HG02610 (cell line): ENCODE measurements around the gene MRPS18A.

ENCODE experiments used
- ATAC-seq: cut with Tn5 transposase; IDR thresholded peaks from one replicate; pipeline ENCODE4 v1.9.1; 2021; ENCODE audit warnings: mild to moderate bottlenecking, moderate library complexity; ENCODE audit not compliant: unreplicated experiment

Gene MRPS18A

DNA sequence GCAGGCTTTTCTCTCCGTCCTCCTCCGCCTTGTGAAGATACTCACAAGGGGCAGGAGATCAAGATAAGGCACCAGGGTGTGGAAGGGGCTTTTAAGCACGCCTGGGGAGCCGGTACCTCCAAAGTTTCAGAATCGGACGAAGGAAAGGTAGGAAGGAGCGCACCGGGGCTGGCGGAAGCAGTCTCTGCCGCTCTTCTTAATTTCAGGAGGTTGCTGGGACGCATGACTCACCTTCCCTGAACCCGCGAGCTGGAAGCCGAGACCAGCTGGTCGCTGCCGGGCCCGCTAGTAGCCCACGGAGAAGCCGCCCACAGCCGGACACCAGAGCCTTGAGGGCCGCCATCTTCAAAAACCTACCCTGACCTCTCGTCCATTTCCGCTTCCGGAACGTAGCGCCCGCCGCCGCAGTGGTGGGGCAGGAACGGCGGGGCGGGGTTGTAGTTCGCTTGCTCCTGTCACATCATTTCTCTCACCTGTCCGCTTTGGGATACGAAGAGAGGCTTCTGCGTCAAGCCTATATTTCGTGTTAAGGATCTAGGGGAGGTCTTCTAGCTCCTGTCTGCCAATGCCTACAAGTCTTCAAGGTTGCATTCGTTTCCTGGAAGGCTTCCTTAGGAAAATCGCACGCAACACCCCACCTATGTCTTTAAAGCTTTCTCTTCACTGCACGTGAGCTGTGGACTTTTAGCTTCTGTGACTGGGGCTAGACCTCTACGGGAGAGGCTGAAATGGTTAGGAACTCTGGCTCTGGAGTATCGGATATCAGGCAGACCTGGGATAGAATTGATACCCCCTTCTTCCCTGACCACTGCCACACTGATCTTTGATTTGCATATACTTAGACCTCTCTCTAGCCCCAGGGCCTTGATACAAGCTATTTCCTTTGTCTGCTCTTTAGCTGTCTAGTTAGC lies at the start of gene MRPS18A:
Gene MRPS18A (minus strand): TSS at position 355 of the 911 bp plus-strand sequence. CDS start 12 bp downstream, at position 343.
- ATAC-seq: peak; percentile 92

GRCh38 chr6:43736844-43737243 lies 49.3 kb upstream of the MRPS18A start:
- no peak for ATAC-seq

DNA sequence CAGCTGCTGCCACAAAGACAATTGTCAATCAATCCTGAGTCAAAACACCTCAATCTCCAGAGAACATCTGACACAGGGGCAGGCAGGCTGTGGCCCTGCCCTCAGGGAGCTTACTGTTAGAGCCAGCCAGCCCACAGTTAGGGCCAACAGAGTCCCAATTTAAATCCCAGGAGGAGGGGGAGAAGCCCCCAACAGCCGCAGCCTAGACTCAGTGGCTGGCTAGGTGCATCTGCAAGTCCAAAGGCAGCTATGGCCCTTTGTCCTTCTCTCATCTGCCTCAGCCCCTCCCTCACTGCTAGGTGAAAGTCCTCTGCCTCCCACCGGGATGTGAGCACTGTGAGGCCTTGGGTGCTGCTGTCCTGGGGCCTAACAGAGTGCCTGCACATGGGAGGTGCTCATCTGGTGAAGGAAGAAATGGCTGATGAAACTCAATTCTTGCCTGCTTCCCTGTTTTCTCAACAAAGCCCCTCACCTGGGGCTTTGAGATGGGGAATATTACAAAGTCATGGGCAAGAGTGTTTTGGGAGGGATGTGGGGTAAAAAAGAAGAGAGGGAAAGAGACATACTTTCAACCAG lies 48.7 kb upstream of the MRPS18A start:
- ATAC-seq: no peak

- ATAC-seq: no peak
These were observed 48.1 kb upstream of the MRPS18A start for GRCh38 chr6:43735642-43736199.

GRCh38 chr6:43734294-43734665 lies 46.7 kb upstream of the MRPS18A start:
- no peak for ATAC-seq

DNA sequence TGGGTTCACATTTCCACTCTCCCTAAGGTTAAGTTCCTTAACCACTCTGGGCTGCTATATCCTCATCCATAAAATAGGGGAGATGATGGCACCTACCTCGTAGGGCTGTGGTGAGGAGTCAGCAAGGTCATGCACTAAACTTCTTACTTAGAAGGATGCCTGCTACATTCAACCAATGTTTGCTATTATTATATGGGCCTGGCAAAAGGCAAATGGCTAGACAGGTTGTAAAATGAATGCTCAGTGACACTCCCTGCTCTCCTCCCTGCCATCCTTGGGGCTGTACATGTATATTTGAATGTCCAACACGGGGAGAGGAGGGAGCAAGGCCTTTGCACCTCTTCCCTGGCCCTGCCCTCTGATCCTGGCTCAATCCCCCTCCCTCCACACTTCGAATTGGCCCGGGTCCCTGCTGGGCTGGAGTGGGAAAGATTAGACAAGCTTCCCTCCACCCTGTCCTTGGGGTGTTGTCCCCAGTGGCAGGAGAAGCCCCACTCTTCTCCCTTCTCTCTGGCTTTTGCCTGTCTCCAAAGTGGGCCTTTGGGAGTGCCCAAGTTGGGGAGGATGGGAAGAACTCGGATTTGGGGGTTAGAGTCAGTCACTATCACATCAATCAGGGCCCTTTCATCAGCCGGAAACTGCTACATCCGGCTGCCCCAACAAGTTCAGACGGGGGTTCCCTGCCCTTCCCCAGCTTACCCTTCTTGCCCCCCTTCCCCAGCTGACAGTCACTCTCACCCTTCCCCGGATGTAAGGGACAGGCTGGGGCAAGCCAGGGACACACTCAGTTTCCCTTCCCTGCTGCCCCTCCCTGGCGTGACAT lies 46.1 kb upstream of the MRPS18A start:
- no peak for ATAC-seq

GRCh38 chr6:43730634-43731033 lies 43.0 kb upstream of the MRPS18A start:
- ATAC-seq: no peak

DNA sequence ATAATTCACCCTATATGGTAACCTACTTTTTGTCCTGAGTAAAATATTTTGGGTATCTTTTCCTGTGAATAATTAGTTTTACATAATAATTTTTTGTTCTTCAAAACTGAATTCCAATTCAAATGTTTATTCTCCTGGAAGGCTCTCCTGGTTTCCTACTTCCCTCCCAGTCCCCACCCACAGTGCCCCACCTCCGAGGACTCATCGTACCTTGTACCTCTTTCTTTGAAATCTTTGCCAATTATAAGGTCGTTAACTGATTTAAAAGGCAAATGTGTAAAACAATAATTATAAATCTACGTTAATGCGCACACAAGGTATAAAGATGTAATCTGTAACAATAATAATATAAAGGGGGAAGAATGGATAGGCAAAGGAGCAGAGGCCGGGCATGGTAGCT lies 41.9 kb upstream of the MRPS18A start:
- no peak for ATAC-seq

DNA sequence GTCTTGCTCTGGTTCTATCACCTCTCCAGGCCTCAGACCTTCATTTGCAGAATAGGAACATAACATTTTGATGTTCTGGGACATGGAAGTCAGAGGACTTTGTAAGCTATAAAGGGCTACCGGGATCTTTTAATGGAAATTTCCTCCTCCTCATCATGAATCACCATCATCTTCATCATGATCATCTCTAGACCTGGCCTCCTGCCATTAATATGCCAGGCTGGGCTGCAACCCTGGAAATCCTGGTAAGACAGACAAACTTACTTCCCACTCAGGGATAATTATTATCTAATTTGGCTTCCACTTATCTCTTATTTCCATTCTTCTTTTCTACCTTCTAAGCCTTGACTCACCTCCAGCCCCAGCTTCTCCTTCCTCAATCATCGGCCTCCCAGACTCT lies 41.0 kb upstream of the MRPS18A start:
- ATAC-seq: no peak

GRCh38 chr6:43727634-43728033 lies 40.0 kb upstream of the MRPS18A start:
- ATAC-seq: no peak

- no peak for ATAC-seq
These were observed 38.3 kb upstream of the MRPS18A start for GRCh38 chr6:43725643-43726580.

GRCh38 chr6:43724914-43725642 lies 37.5 kb upstream of the MRPS18A start:
- peak; percentile 75 for ATAC-seq

GRCh38 chr6:43724354-43724753 lies 36.8 kb upstream of the MRPS18A start:
- no peak for ATAC-seq

- ATAC-seq: peak; percentile 62
These were observed 36.2 kb upstream of the MRPS18A start for GRCh38 chr6:43723737-43724295.

GRCh38 chr6:43722920-43723545 lies 35.4 kb upstream of the MRPS18A start:
- ATAC-seq: no peak

GRCh38 chr6:43720999-43721398 lies 33.4 kb upstream of the MRPS18A start:
- ATAC-seq: no peak

DNA sequence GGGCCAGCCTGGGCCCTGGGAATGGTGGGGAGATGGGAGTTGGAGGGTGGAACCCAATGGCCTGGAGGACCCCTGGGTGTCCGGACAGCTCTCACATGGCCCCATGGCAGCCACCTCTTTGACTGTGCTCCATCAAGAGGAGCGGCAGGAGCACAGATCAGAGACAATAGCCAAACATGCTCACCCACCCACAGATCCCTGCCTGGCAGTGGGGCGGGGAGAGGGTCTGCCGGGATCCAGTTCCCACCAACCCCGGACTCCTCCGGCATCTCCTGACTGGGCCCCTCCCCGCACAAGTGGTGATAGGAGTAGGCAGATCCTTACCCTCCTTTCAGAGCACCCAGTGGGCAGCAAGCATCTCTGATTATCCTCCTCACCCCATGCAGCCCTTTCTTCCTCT lies 31.9 kb upstream of the MRPS18A start:
- ATAC-seq: no peak

- ATAC-seq: no peak
These were observed 31.0 kb upstream of the MRPS18A start for GRCh38 chr6:43718387-43719105.
